HCT116 (cell line): ENCODE results near the gene ARHGAP10. TPM values are rescaled to one million over a fixed set of nuclear protein-coding genes. Genes with fewer than 3 reads are reported as not detected.

Source experiments
- ATAC-seq: fragments of 200-7000 bp; cut with Tn5 transposase; 2 replicates; pipeline ENCODE4 v1.9.1; 2020; ENCODE audit warnings: mild to moderate bottlenecking, moderate library complexity
- BruUV-seq: library from RNA; stranded (reverse); fragments of 400-500 nt; replicated peaks from 2 replicates; lab custom pipeline; 2021; lab: Mats Ljungman, UMichigan
- CTCF ChIA-PET: fragments of 300-600 bp; sonication (Branson Sonifier 250); formaldehyde crosslinking; loops from one replicate; lab custom pipeline; 2021; ENCODE audit warnings: antibody characterized with exemption; lab: Charles Lee
- POLR2A ChIA-PET: fragments of 300-600, 350-600 bp; sonication (Branson Sonifier 250); formaldehyde crosslinking; loops from one replicate; lab custom pipeline; 2021; ENCODE audit warnings: antibody characterized with exemption; lab: Charles Lee
- RAD21 ChIA-PET, 2 experiments: fragments of 300-600 bp; sonication (Branson Sonifier 250); formaldehyde crosslinking; loops; one replicate each; lab custom pipeline; 2023; ENCODE audit warnings: low total read pairs in 2 of 2; ENCODE audit not compliant: uncharacterized antibody in 2 of 2, unreplicated experiment in 2 of 2, low non-redundant PET in 1 of 2; lab: Charles Lee
- DNase-seq: peaks from one replicate; pipeline ENCODE4 v3.0.0-alpha.2; 2010; ENCODE audit warnings: low read depth, low spot score
- H2AFZ ChIP-seq: fragments of 200-600 bp; shearing (Covaris generic), sonication (generic); 2 replicates; pipeline ENCODE4 v1.6.1; 2017; ENCODE audit warnings: low read depth, mixed run types, mixed read lengths, antibody characterized with exemption, low read length; ENCODE audit not compliant: poor library complexity, severe bottlenecking
- H3K27ac ChIP-seq: 2 replicates; pipeline ENCODE4 v1.5.1; 2012; ENCODE audit warnings: low read depth, low read length
- H3K27me3 ChIP-seq: fragments of 200-600 bp; sonication (generic); 2 replicates; pipeline ENCODE4 v1.6.1; 2016; ENCODE audit warnings: mixed run types, low read length, mixed read lengths; ENCODE audit not compliant: insufficient read depth
- H3K36me3 ChIP-seq, 2 experiments: fragments of 200-500 bp in 1 of 2; fragments of 200-600 bp in 1 of 2; sonication (Bioruptor generic) in 1 of 2; sonication (generic) in 1 of 2; 2 replicates each; pipeline versions ENCODE4 v1.5.1 to v1.6.1; 2014 to 2016; ENCODE audit warnings: low read length in 2 of 2, inconsistent platforms in 1 of 2, mixed read lengths in 1 of 2, mixed run types in 1 of 2; ENCODE audit not compliant: insufficient read depth in 2 of 2, control insufficient read depth in 1 of 2
- H3K4me1 ChIP-seq, 2 experiments: fragments of 200-600 bp in 1 of 2; sonication (generic) in 1 of 2; 2 replicates each; pipeline versions ENCODE4 v1.5.1 to v1.6.1; 2012 to 2017; ENCODE audit warnings: low read length in 2 of 2, inconsistent platforms in 1 of 2, mild to moderate bottlenecking in 1 of 2, mixed read lengths in 1 of 2, mixed run types in 1 of 2, moderate library complexity in 1 of 2; ENCODE audit not compliant: insufficient read depth in 2 of 2, control insufficient read depth in 1 of 2
- H3K4me2 ChIP-seq: fragments of 200-600 bp; sonication (generic); 2 replicates; pipeline ENCODE4 v1.6.1; 2017; ENCODE audit warnings: mixed run types, low read length, mixed read lengths
- H3K4me3 ChIP-seq, 2 experiments: fragments of 200-600 bp in 1 of 2; sonication (generic) in 1 of 2; replicated peaks in 1 of 2; 2 replicates each; pipeline ENCODE4 v1.5.1; 2011 to 2016; ENCODE audit warnings: low read length in 2 of 2, control low read depth in 1 of 2, low read depth in 1 of 2, mild to moderate bottlenecking in 1 of 2, mixed read lengths in 1 of 2, mixed run types in 1 of 2
- H3K79me2 ChIP-seq: fragments of 200-600 bp; sonication (generic); 2 replicates; pipeline ENCODE4 v1.6.1; 2017; ENCODE audit warnings: mild to moderate bottlenecking, mixed run types, low read length, moderate library complexity, mixed read lengths; ENCODE audit not compliant: insufficient read depth
- H3K9ac ChIP-seq: fragments of 200-600 bp; sonication (generic); 2 replicates; pipeline ENCODE4 v1.6.1; 2016; ENCODE audit warnings: low read length, mixed read lengths
- H3K9me2 ChIP-seq: fragments of 200-600 bp; sonication (generic), shearing (Covaris generic); 2 replicates; pipeline ENCODE4 v1.6.1; 2017; ENCODE audit warnings: mixed run types, mild to moderate bottlenecking, moderate library complexity; ENCODE audit not compliant: insufficient read depth
- H3K9me3 ChIP-seq, 2 experiments: fragments of 200-500 bp in 1 of 2; fragments of 200-600 bp in 1 of 2; sonication (Bioruptor generic) in 1 of 2; sonication (generic) in 1 of 2; 2 replicates each; pipeline ENCODE4 v1.6.1; 2014 to 2017; ENCODE audit warnings: low read length in 2 of 2, mixed read lengths in 2 of 2, inconsistent platforms in 1 of 2, low read depth in 1 of 2, mild to moderate bottlenecking in 1 of 2, mixed run types in 1 of 2, moderate library complexity in 1 of 2; ENCODE audit not compliant: control insufficient read depth in 1 of 2, insufficient read depth in 1 of 2
- H4K20me1 ChIP-seq: fragments of 200-600 bp; sonication (generic), shearing (Covaris generic); 2 replicates; pipeline ENCODE4 v1.6.1; 2017; ENCODE audit warnings: mixed run types, mild to moderate bottlenecking, moderate library complexity; ENCODE audit not compliant: insufficient read depth
- CEBPB ChIP-seq: IDR thresholded peaks from 2 replicates; pipeline ENCODE4 v1.6.1; 2012; ENCODE audit warnings: low read depth
- EZH2phosphoT487 ChIP-seq: fragments of 200-600 bp; IDR thresholded peaks from 2 replicates; pipeline ENCODE4 v1.6.1; 2018; ENCODE audit warnings: antibody characterized with exemption, borderline replicate concordance
- FOSL1 ChIP-seq: IDR thresholded peaks from 2 replicates; pipeline ENCODE4 v1.6.1; 2012; ENCODE audit warnings: low read depth
- POLR2A ChIP-seq: IDR thresholded peaks from 2 replicates; pipeline ENCODE4 v1.7.0; 2011; ENCODE audit warnings: borderline replicate concordance; ENCODE audit not compliant: insufficient read depth, insufficient read length; ENCODE audit errors: extremely low read depth
- POLR2AphosphoS5 ChIP-seq: IDR thresholded peaks from 2 replicates; pipeline ENCODE4 v1.6.1; 2011; ENCODE audit warnings: mild to moderate bottlenecking, low read depth, low read length, moderate library complexity
- RAD21 ChIP-seq: IDR thresholded peaks from 2 replicates; pipeline ENCODE4 v1.6.1; 2012; ENCODE audit warnings: low read depth, mild to moderate bottlenecking
- SP1 ChIP-seq: IDR thresholded peaks from 2 replicates; pipeline ENCODE4 v1.6.1; 2012; ENCODE audit warnings: low read depth
- SRF ChIP-seq: IDR thresholded peaks from 2 replicates; pipeline ENCODE4 v1.6.1; 2012; ENCODE audit warnings: low read depth
- TCF7L2 ChIP-seq: IDR thresholded peaks from 2 replicates; pipeline ENCODE4 v1.7.0; 2011; ENCODE audit warnings: borderline replicate concordance, inconsistent platforms; ENCODE audit not compliant: insufficient read depth, insufficient read length; ENCODE audit errors: extremely low read depth
- YY1 ChIP-seq: IDR thresholded peaks from 2 replicates; pipeline ENCODE4 v1.6.1; 2011; ENCODE audit warnings: low read length, low read depth, moderate library complexity, mild to moderate bottlenecking; ENCODE audit not compliant: insufficient replicate concordance; ENCODE audit errors: extremely low read depth
- ZBTB33 ChIP-seq: IDR thresholded peaks from 2 replicates; pipeline ENCODE4 v1.6.1; 2011; ENCODE audit warnings: mild to moderate bottlenecking, low read length, moderate library complexity; ENCODE audit not compliant: insufficient replicate concordance; ENCODE audit errors: extremely low read depth
- ZFX ChIP-seq: fragments of 450-650 bp; IDR thresholded peaks from 2 replicates; pipeline ENCODE4 v1.6.1; 2017
- intact Hi-C: fragments of 100-400 bp; cut with micrococcal nuclease; formaldehyde crosslinking; loops from 2 replicates; pipeline ENCODE4 v1.10.0; 2022
- total RNA-seq: library from RNA; stranded (reverse); gene quantifications from one replicate; pipeline ENCODE4 v1.2.1, GENCODE V29; 2021; ENCODE audit not compliant: unreplicated experiment
- TF ChIP-seq, protein P1 (sequence below): IDR thresholded peaks from 2 replicates; pipeline ENCODE4 v1.6.1; 2012
- TF ChIP-seq, protein P2 (sequence below), 3 experiments: fragments of 200-600 bp in 1 of 3; sonication (generic) in 1 of 3; IDR thresholded peaks in 2 of 3; conservative IDR thresholded peaks in 1 of 3; 2 replicates each; pipeline ENCODE4 v1.5.1; 2012 to 2017; ENCODE audit warnings: low read depth in 2 of 3, low read length in 2 of 3, antibody characterized with exemption in 1 of 3, borderline replicate concordance in 1 of 3, control low read depth in 1 of 3, mild to moderate bottlenecking in 1 of 3, mixed read lengths in 1 of 3, mixed run types in 1 of 3, moderate library complexity in 1 of 3; ENCODE audit not compliant: insufficient read depth in 1 of 3
- TF ChIP-seq, protein P3 (sequence below): IDR thresholded peaks from 2 replicates; pipeline ENCODE4 v1.6.1; 2012

ARHGAP10 gene
- total RNA-seq, 1 experiment from 2014 or later, result 24.7 TPM

DNA sequence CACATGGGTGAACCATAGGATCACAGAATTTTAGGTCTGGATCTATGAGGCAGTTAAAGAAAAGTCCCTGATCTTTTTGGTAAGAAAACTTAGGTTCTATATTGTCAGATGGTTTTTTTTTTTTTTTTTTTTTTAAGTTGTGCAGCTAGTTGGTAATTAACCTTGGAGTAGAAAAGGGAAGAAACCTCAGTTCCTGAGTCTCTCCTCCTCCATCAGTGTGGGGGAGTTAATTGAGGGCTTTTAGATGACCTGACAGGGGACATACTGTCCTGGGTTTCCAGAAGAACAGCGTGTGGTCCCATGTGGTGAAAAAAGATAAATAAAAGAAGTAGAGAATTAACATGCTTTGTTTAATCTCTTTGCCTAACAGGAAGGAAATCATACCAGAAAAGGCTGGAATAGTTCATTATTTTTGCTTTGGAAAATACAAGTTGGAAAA lies 123.7 kb downstream of the ARHGAP10 start:
- H3K4me3 ChIP-seq, result no peak overlapping the region
- no peak overlapping the region for H2AFZ ChIP-seq
- H3K27me3 ChIP-seq, result no peaks in the 10 kb centered on the region
- BruUV-seq, result no TSS peak
- no peaks in the 10 kb centered on the region for H3K9me3 ChIP-seq
- H3K4me2 ChIP-seq, result no peak overlapping the region
- TF ChIP-seq, protein P1, sequence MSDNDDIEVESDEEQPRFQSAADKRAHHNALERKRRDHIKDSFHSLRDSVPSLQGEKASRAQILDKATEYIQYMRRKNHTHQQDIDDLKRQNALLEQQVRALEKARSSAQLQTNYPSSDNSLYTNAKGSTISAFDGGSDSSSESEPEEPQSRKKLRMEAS, result no peak
- no peak for TF ChIP-seq SRF
- TF ChIP-seq TCF7L2, result no peak
- no peak for TF ChIP-seq ZBTB33
- no peak for TF ChIP-seq POLR2AphosphoS5
- H4K20me1 ChIP-seq, result no peaks in the 10 kb centered on the region; the same call in 1 of the 2 replicates
- H3K9ac ChIP-seq, result no peak overlapping the region
- no peaks in the 10 kb centered on the region for H3K79me2 ChIP-seq
- ChIA-PET CTCF (interaction anchor here (3.0 kb wide), 1 partner anchor 11 kb away, joined by 20 read pairs; no protein-coding TSS in a partner anchor), POLR2A (no interaction called here), RAD21 (no interaction called here)
- H3K4me1 ChIP-seq, result no peaks in the 10 kb centered on the region
- intact Hi-C loops, result no loop called here
- no peak overlapping the region for H3K27ac ChIP-seq
- H3K36me3 ChIP-seq, result no peaks in the 10 kb centered on the region; a peak in 1 of 4 replicates
- DNase-seq (no peak), ATAC-seq (no peak)
- no peaks in the 10 kb centered on the region for H3K9me2 ChIP-seq

- DNase-seq (no peak), ATAC-seq (no peak)
- Histone ChIP-seq H3K27me3 (no peaks in the 10 kb centered on the region), H3K36me3 (no peaks in the 10 kb centered on the region; a peak in 1 of 4 replicates), H4K20me1 (no peaks in the 10 kb centered on the region; the same call in 1 of the 2 replicates), H2AFZ (no peak overlapping the region), H3K4me2 (no peak overlapping the region), H3K4me3 (no peak overlapping the region), H3K9me2 (no peaks in the 10 kb centered on the region), H3K9ac (no peak overlapping the region), H3K79me2 (no peaks in the 10 kb centered on the region), H3K4me1 (no peaks in the 10 kb centered on the region), H3K27ac (no peak overlapping the region), H3K9me3 (no peaks in the 10 kb centered on the region)
- ChIA-PET RAD21 (no interaction called here), CTCF (no interaction called here), POLR2A (no interaction called here)
- intact Hi-C loops, result no loop called here
- TF ChIP-seq CEBPB, result no peak
- TF ChIP-seq, protein P2, sequence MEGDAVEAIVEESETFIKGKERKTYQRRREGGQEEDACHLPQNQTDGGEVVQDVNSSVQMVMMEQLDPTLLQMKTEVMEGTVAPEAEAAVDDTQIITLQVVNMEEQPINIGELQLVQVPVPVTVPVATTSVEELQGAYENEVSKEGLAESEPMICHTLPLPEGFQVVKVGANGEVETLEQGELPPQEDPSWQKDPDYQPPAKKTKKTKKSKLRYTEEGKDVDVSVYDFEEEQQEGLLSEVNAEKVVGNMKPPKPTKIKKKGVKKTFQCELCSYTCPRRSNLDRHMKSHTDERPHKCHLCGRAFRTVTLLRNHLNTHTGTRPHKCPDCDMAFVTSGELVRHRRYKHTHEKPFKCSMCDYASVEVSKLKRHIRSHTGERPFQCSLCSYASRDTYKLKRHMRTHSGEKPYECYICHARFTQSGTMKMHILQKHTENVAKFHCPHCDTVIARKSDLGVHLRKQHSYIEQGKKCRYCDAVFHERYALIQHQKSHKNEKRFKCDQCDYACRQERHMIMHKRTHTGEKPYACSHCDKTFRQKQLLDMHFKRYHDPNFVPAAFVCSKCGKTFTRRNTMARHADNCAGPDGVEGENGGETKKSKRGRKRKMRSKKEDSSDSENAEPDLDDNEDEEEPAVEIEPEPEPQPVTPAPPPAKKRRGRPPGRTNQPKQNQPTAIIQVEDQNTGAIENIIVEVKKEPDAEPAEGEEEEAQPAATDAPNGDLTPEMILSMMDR (IDR thresholded peaks at IDR 0.05 in 2 of 3, conservative IDR thresholded peaks at IDR 0.05 in 1 of 3; ENCODE audit: borderline replicate concordance in 1 of 3, insufficient read depth in 1 of 3, low read depth in 2 of 3, low read length in 2 of 3), result no peak
- no peak for TF ChIP-seq YY1
- no peak for TF ChIP-seq SP1
- TF ChIP-seq ZFX, result no peak
- TF ChIP-seq EZH2phosphoT487, result no peak
- no peak for TF ChIP-seq POLR2A
- TF ChIP-seq, protein P3, sequence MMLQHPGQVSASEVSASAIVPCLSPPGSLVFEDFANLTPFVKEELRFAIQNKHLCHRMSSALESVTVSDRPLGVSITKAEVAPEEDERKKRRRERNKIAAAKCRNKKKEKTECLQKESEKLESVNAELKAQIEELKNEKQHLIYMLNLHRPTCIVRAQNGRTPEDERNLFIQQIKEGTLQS, result no peak
- TF ChIP-seq FOSL1, result no peak
- TF ChIP-seq RAD21, result no peak
- BruUV-seq, result no TSS peak
These were observed 129.1 kb downstream of the ARHGAP10 start for GRCh38 chr4:147860960-147861359.
